Activated CD8-positive, alpha-beta memory T cell treated with anti-CD3 and anti-CD28 coated beads, Interleukin-2, amount 50 U/mL, for 4 hours (primary cell): ENCODE data around the gene APBB2.

Experiments used
- DNase-seq: peaks from one replicate; pipeline ENCODE4 v3.0.0-alpha.2; 2020

APBB2 gene

GRCh38 chr4:40800064-40800463, 414.3 kb downstream of the APBB2 start:
- DNase-seq: no peak

GRCh38 chr4:40789771-40790170, 424.6 kb downstream of the APBB2 start:
- no peak for DNase-seq

GRCh38 chr4:40789031-40789430, 425.3 kb downstream of the APBB2 start:
- no peak for DNase-seq

- no peak for DNase-seq
These were observed 426.0 kb downstream of the APBB2 start for GRCh38 chr4:40788331-40788730.

- DNase-seq: no peak
These were observed 428.6 kb downstream of the APBB2 start for GRCh38 chr4:40785727-40786126.

GRCh38 chr4:40782876-40783275, 431.5 kb downstream of the APBB2 start:
- no peak for DNase-seq

GRCh38 chr4:40778090-40778489, 436.3 kb downstream of the APBB2 start:
- DNase-seq: no peak

- no peak for DNase-seq
These were observed 445.1 kb downstream of the APBB2 start for GRCh38 chr4:40769266-40769665.

- DNase-seq: no peak
These were observed 451.1 kb downstream of the APBB2 start for GRCh38 chr4:40763228-40763716.
